ENCODE data around the gene ECT2.
"Not testable (repeated sequence)": the region's sequence is repeated elsewhere in the genome, so short reads cannot be mapped to it uniquely, and the experiment has no call there.

The ECT2 gene

GRCh38 chr3:172813462-172813861 lies 62.9 kb downstream of the ECT2 start:
- H3K4me1 Mint-ChIP-seq (ENCODE audit: low read depth), result no peaks in the 10 kb centered on the region
- no peaks in the 10 kb centered on the region for H3K36me3 Mint-ChIP-seq
- H3K4me3 Mint-ChIP-seq, result no peak overlapping the region
- no peaks in the 10 kb centered on the region for H3K27me3 Mint-ChIP-seq
- no peak overlapping the region for H3K27ac Mint-ChIP-seq
- H3K9me3 Mint-ChIP-seq (ENCODE audit: low read depth), result no peaks in the 10 kb centered on the region

DNA sequence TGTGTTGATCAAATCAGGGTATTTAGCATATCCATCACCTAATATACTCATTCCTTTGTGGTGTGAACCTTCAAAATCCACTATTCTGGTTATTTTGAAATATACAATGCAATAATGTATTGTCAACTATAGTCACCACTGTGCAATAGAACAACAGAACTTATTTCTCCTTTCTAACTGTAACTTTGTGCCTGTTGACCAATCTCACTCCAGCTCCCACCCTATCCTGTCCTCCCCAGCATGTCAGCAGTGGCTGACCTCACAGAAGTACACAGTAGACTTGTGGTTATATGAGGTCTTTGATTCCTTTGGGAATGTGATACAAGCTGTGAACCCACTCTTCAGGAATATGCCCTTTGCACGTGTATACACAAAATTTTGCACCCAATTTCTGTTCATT lies 64.2 kb downstream of the ECT2 start:
- no peaks in the 10 kb centered on the region for H3K27me3 Mint-ChIP-seq
- H3K36me3 Mint-ChIP-seq, result no peaks in the 10 kb centered on the region
- H3K4me1 Mint-ChIP-seq (ENCODE audit: low read depth), result no peaks in the 10 kb centered on the region
- no peak overlapping the region for H3K27ac Mint-ChIP-seq
- no peak overlapping the region for H3K4me3 Mint-ChIP-seq
- H3K9me3 Mint-ChIP-seq (ENCODE audit: low read depth), result no peaks in the 10 kb centered on the region

- Mint-ChIP-seq H3K9me3 (ENCODE audit: low read depth) (no peaks in the 10 kb centered on the region), H3K27ac (no peak overlapping the region), H3K27me3 (no peaks in the 10 kb centered on the region), H3K4me3 (no peak overlapping the region), H3K36me3 (peaks cover 3% of the 10 kb centered on the region), H3K4me1 (ENCODE audit: low read depth) (no peaks in the 10 kb centered on the region)
Measured at GRCh38 chr3:172815857-172816256, 65.3 kb downstream of the ECT2 start.

- Mint-ChIP-seq H3K4me3 (no peak overlapping the region), H3K27ac (no peak overlapping the region), H3K9me3 (ENCODE audit: low read depth) (no peaks in the 10 kb centered on the region), H3K4me1 (ENCODE audit: low read depth) (no peaks in the 10 kb centered on the region), H3K27me3 (no peaks in the 10 kb centered on the region), H3K36me3 (peaks cover 3% of the 10 kb centered on the region)
Measured at GRCh38 chr3:172816281-172816680, 65.8 kb downstream of the ECT2 start.

DNA sequence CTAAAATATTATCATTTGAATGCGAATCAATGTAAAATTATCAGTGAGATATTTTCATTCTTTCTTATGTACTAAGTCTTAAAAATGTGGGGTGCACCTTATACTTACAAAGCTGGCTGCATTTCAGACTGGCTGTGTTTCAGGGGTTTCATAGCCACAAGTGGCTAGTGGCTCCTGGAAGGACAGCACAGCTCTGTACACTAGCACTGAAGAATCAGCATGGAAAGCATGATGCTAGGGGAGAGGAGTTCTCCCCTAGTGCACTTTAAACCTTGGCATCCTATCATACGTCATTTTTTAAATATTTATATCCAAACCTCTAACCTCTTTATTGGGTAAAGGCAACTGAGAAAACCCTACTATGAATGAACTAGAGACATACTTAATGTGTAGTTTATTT lies 66.4 kb downstream of the ECT2 start:
- Mint-ChIP-seq H3K27me3 (no peaks in the 10 kb centered on the region), H3K9me3 (ENCODE audit: low read depth) (no peaks in the 10 kb centered on the region), H3K4me1 (ENCODE audit: low read depth) (no peaks in the 10 kb centered on the region), H3K36me3 (peaks cover 3% of the 10 kb centered on the region), H3K4me3 (no peak overlapping the region), H3K27ac (no peak overlapping the region)

- Mint-ChIP-seq H3K27ac (no peak overlapping the region), H3K4me3 (no peak overlapping the region), H3K4me1 (ENCODE audit: low read depth) (no peaks in the 10 kb centered on the region), H3K36me3 (peaks cover 9% of the 10 kb centered on the region), H3K9me3 (ENCODE audit: low read depth) (peaks cover 4% of the 10 kb centered on the region), H3K27me3 (no peaks in the 10 kb centered on the region)
Measured at GRCh38 chr3:172820492-172820891, 70.0 kb downstream of the ECT2 start.

- peaks cover 15% of the 10 kb centered on the region for H3K9me3 Mint-ChIP-seq (ENCODE audit: low read depth)
- peaks cover 12% of the 10 kb centered on the region for H3K36me3 Mint-ChIP-seq
- no peak overlapping the region for H3K27ac Mint-ChIP-seq
- no peaks in the 10 kb centered on the region for H3K27me3 Mint-ChIP-seq
- no peaks in the 10 kb centered on the region for H3K4me1 Mint-ChIP-seq (ENCODE audit: low read depth)
- no peak overlapping the region for H3K4me3 Mint-ChIP-seq
Measured at GRCh38 chr3:172824229-172824628, 73.7 kb downstream of the ECT2 start.

- not testable (repeated sequence) for H3K27me3 Mint-ChIP-seq; H3K4me1 Mint-ChIP-seq (ENCODE audit: low read depth)
- peaks cover 15% of the 10 kb centered on the region for H3K9me3 Mint-ChIP-seq (ENCODE audit: low read depth)
Measured at GRCh38 chr3:172827231-172827630, 76.7 kb downstream of the ECT2 start.

GRCh38 chr3:172832983-172833382 lies 82.5 kb downstream of the ECT2 start:
- Mint-ChIP-seq H3K27me3 (peaks cover 2% of the 10 kb centered on the region), H3K4me3 (no peak overlapping the region), H3K9me3 (ENCODE audit: low read depth) (no peaks in the 10 kb centered on the region), H3K27ac (no peak overlapping the region), H3K4me1 (ENCODE audit: low read depth) (no peaks in the 10 kb centered on the region), H3K36me3 (no peaks in the 10 kb centered on the region)

More at GRCh38 chr3:172827231-172827630, 76.7 kb downstream of the ECT2 start:
- not testable (repeated sequence) for H3K36me3 Mint-ChIP-seq, H3K27ac Mint-ChIP-seq, H3K4me3 Mint-ChIP-seq

GRCh38 chr3:172836390-172836997 lies 86.0 kb downstream of the ECT2 start:
- no peaks in the 10 kb centered on the region for H3K36me3 Mint-ChIP-seq
- no peaks in the 10 kb centered on the region for H3K9me3 Mint-ChIP-seq (ENCODE audit: low read depth)
- H3K27me3 Mint-ChIP-seq, result peaks cover 5% of the 10 kb centered on the region

GRCh38 chr3:172839679-172840078 lies 89.2 kb downstream of the ECT2 start:
- Mint-ChIP-seq H3K27me3 (peaks cover 8% of the 10 kb centered on the region), H3K4me1 (ENCODE audit: low read depth) (no peaks in the 10 kb centered on the region), H3K27ac (no peak overlapping the region), H3K4me3 (no peak overlapping the region), H3K9me3 (ENCODE audit: low read depth) (no peaks in the 10 kb centered on the region), H3K36me3 (no peaks in the 10 kb centered on the region)

More at GRCh38 chr3:172836390-172836997, 86.0 kb downstream of the ECT2 start:
- Mint-ChIP-seq H3K4me3 (no peak overlapping the region), H3K27ac (no peak overlapping the region), H3K4me1 (ENCODE audit: low read depth) (no peaks in the 10 kb centered on the region)

DNA sequence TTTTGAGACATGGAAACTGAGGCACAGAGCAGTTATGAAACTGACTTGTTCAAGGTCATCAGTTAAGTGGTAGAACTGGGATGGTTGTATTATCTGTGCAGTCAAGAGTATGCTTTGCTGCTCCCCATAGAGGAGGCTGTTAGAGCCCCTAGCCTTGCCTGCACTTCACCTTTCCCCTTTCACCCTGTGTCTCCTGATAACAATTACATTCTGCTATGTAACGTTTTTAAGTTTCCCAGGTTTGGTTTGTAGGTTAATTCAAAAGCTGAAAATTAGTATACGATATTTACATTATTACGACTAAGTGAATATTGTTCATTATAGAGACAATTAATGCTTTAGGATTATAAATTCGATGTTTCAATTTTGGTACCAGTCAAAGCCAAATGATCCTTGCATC lies 89.9 kb downstream of the ECT2 start:
- H3K27ac Mint-ChIP-seq, result no peak overlapping the region
- no peaks in the 10 kb centered on the region for H3K9me3 Mint-ChIP-seq (ENCODE audit: low read depth)
- peaks cover 8% of the 10 kb centered on the region for H3K27me3 Mint-ChIP-seq
- H3K4me3 Mint-ChIP-seq, result no peak overlapping the region
- no peaks in the 10 kb centered on the region for H3K36me3 Mint-ChIP-seq
- no peaks in the 10 kb centered on the region for H3K4me1 Mint-ChIP-seq (ENCODE audit: low read depth)

GRCh38 chr3:172840913-172841312 lies 90.4 kb downstream of the ECT2 start:
- Mint-ChIP-seq H3K36me3 (no peaks in the 10 kb centered on the region), H3K9me3 (ENCODE audit: low read depth) (no peaks in the 10 kb centered on the region), H3K4me1 (ENCODE audit: low read depth) (no peaks in the 10 kb centered on the region), H3K27ac (no peak overlapping the region), H3K27me3 (peaks cover 6% of the 10 kb centered on the region), H3K4me3 (no peak overlapping the region)

- H3K4me3 Mint-ChIP-seq, result no peak overlapping the region
- H3K4me1 Mint-ChIP-seq (ENCODE audit: low read depth), result no peaks in the 10 kb centered on the region
- no peaks in the 10 kb centered on the region for H3K9me3 Mint-ChIP-seq (ENCODE audit: low read depth)
- peaks cover 10% of the 10 kb centered on the region for H3K27me3 Mint-ChIP-seq
- H3K27ac Mint-ChIP-seq, result no peak overlapping the region
- H3K36me3 Mint-ChIP-seq, result no peaks in the 10 kb centered on the region
Measured at GRCh38 chr3:172844428-172844827, 93.9 kb downstream of the ECT2 start.

DNA sequence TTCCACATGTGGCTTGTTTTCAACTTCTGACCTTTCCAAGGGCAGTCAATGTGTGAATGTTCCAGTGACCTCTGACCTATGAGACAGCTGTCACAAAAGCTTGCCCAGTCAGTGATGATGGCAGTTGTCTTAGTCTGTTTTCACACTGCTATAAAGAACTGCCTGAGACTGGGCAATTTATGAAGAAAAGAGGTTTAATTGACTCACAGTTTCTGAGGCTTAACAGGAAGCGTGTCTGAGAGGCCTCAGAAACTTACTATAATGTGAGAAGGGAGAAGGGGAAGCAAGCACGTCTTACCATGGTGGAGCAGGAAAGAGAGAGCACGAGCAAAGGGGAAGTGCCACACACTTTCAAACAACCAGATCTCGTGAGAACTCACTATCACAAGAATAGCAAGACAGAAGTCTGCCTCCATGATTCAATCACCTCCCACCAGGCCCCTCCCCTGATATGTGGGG lies 95.6 kb downstream of the ECT2 start:
- no peaks in the 10 kb centered on the region for H3K36me3 Mint-ChIP-seq
- H3K4me1 Mint-ChIP-seq (ENCODE audit: low read depth), result no peaks in the 10 kb centered on the region
- no peaks in the 10 kb centered on the region for H3K9me3 Mint-ChIP-seq (ENCODE audit: low read depth)
- no peak overlapping the region for H3K27ac Mint-ChIP-seq
- H3K27me3 Mint-ChIP-seq, result peaks cover 12% of the 10 kb centered on the region
- no peak overlapping the region for H3K4me3 Mint-ChIP-seq

DNA sequence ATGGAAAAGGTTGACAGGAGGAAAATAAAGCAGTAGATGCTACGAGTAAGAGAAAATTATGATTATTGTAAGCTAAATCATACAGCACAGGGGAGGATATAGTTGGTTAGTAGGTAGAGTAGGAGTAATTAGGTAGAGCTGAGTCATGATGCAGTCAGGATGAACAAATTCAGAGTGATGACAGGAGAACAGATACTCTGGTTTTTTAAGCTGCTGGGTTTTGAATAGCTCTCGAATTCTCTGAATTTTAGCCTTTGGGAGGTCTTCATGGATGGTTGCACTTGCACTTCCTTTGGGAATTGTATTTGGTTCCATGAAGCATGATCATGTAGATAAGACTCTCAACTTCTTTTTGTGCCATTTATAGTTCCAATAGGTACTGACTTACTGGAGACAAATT lies 96.2 kb downstream of the ECT2 start:
- no peak overlapping the region for H3K27ac Mint-ChIP-seq
- peaks cover 11% of the 10 kb centered on the region for H3K27me3 Mint-ChIP-seq
- no peak overlapping the region for H3K4me3 Mint-ChIP-seq
- H3K36me3 Mint-ChIP-seq, result no peaks in the 10 kb centered on the region
- H3K9me3 Mint-ChIP-seq (ENCODE audit: low read depth), result no peaks in the 10 kb centered on the region
- no peaks in the 10 kb centered on the region for H3K4me1 Mint-ChIP-seq (ENCODE audit: low read depth)

Measured in activated naive CD8-positive, alpha-beta T cell (primary cell).